HG03378 (cell line): ENCODE results near the gene DIP2B.

Source experiments
- ATAC-seq: cut with Tn5 transposase; IDR thresholded peaks from one replicate; pipeline ENCODE4 v1.9.1; 2021; ENCODE audit warnings: mild to moderate bottlenecking, moderate library complexity; ENCODE audit not compliant: unreplicated experiment

DIP2B gene

DNA sequence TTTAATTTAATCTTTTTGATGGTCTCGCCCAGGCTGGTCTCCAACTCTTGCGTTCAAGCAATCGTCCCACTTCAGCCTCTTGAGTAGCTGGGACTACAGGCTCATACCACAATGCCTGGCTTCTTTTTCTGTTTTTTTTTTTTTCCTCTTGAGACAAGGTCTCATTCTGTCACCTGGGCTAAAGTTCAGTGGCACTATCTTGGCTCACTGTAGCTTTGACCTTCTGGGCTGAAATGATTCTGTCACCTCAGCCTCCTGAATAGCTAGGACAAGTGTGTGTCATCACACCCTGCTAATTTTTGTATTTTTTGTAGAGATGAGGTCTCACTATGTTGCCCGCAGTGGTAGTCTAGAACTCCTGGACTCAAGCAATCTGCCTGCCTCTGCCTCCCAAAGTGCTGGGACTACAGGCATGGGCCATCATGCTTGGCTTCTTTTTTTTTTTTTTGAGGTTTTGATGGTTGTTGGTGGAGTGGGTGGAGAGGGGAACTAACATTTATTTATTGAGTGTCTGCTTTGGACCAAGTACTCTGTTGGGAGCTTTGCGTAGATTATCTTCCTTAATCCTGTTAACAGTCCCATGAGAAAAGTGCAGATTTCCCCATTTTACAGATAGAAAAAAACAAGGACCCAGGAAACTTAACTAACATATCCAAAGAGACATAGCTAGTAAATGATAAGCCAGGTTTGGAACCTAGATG lies 102.0 kb downstream of the DIP2B start:
- no peak for ATAC-seq

DNA sequence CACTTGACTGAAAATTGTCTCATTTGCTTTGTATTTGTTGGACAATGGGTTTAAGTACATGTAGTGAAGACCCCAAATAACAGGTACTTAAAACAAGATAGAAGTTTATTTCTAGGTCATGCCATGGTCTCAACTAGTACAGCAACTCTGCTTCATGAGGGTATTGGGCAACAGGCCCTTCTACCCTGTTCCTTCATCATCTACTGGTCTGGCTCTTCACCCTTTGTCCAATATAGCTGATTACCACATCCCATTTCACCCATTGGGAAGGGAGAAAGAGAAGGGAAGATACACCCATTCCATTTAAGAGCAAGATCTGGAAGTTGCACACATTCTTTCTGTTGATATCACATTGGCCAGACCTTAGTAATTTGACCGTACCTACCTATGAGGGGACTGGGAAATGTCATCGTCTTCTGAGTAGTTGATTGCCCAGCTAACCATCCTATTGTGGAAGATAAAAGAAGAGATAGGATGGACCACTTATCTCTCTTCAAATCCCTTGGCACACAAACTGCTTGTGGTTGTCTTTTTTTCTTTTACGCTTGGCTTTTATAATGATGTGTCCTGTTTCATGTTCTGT lies 104.6 kb downstream of the DIP2B start:
- ATAC-seq = no peak

DNA sequence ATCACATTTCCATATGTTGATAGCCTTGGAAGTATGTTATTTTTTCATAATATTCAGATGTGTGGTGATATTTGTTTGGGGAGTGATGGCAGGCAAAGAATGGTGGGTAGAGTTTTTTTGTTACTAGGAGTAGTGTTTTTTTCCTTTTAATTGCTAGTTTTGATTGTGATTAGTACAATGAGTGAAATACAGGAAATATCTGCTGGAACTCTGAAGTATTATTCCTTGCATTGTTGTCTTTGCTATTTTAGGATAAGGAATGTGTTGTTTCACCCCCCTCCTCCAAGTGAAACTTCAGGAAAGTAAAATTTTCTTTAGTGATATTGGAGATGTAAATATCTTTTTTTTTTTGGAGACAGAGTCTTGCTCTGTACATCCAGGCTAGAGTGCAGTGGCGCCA lies 105.4 kb downstream of the DIP2B start:
- no peak for ATAC-seq

DNA sequence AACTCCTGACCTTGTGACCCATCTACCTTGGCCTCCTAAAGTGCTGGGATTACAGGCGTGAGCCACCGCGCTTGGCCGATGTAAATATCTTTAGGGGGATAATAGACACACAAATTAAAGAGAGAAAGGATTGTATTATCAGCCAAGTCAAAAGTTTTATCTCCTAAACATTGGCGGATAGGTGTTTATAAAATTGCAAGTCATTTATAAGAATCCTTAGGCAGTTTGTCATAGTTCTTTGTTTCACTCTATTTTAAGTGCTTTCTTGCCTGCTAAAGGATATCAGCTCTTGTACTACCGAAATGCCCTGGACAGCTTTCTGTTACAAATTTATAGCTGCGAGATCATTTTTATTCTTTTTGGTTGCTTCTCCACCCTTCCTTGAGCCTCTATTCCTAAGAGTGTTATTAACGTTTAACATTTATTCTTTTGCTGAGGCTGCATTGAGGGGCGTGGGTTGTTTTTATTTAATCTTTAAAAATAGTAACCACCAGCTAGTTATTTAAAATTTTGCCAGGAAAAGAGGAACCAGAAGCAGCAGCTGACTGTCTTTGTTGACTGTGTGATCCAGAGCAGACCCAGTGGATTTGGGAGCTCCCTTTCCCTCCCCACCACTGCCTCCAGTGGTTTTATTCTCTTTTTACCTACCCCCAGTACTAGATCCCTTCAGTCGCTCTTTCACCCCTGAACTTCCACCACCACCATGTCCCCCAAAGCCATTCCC lies 106.4 kb downstream of the DIP2B start:
- ATAC-seq = no peak

DNA sequence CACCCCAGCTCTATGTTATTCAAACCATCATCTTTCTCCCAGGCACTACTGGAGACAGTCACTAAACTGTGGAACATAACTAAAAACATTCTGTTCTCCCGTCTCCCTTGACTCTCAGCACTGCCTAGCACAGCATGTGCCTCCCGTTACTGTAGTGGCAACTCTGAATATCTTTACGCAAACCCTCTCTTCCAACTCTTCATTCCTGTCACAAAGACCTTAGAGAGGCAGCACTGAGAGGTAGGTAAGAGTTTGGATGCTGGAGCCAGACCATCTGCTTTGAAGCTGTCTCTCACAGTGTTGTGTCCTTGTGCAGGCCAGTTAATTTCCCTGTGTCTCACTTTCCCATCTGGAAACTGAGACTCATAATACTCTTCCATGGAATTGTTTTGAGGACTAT lies 108.1 kb downstream of the DIP2B start:
- no peak for ATAC-seq

DNA sequence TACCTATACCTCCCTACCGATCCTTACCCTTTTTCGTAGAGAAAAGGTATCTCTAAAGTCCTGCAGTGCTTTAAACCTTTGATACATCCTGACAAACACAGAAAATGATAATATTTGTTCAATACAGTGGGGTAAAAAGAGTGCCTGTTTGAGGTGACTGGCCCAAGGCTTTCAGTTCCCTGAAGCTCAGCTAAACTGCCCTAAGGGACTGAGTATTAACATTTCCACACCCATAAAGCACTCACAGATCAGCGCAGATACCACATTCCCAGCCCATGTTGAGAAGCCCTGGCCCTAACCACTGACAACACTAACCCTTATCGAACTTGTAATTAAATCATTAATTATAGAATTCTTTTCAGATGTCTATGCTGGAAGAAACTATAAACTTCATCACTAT lies 108.7 kb downstream of the DIP2B start:
- no peak for ATAC-seq

DNA sequence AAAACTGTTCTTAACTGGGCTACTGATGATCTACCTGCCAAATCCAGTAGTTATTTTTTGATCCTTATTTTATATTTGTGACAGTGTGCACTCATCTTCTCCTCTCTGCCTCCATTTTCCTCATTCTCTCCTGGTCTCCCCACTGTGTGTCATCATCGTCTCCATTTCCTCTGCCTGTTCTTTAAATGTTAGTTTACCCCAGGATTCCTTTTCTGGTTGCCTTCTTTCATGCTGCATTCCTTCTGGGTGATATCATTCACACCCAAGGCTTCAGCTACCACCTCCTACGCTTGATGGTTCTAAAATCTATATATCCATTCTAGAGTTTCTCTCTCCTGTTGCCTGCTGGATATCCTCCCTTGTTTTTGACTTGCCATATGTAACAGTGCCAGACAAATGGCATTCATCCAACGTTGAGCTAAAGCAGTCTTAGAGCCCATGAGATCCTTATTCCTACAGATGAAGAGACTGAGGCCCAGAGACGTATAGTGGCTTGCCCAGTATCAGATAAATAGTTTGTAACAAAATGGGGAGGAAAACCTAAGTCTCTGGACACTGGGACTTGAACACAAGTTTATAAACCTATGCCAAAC lies 109.5 kb downstream of the DIP2B start:
- ATAC-seq = no peak

DNA sequence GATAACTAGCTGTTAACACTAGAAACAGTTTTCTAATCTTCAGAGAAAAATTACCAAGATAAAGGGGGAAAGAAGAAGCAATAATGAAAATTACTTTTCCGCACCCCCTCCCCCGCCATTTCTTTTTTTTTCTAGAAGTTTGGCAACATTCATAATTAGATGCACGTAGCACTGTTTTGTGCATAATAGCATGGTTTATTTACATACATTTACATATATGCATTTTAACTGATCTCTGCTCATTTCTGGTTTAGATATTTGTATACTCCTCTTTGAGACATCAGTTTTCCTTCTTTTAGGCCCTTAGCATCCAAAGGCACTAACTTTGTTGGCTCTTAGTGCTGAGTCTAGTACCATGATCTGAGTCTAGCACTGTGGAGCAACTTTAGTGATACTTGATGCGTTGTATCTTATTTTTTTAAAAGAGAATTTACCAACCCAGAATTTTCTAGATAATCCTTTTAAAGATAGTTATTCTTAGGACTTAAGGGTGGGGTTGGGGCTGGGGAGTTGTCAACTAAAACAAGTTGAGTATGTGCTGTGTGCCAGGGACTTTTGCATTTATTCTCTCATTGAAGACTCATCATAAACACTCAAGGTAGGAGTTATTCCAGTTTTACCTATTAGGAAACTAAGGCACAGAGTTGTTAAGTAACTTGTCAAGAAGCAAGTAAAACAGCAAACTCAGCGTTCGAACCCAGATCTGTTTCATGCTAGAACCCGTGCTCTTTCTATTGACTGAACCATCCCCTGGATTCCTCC lies 110.5 kb downstream of the DIP2B start:
- no peak for ATAC-seq

DNA sequence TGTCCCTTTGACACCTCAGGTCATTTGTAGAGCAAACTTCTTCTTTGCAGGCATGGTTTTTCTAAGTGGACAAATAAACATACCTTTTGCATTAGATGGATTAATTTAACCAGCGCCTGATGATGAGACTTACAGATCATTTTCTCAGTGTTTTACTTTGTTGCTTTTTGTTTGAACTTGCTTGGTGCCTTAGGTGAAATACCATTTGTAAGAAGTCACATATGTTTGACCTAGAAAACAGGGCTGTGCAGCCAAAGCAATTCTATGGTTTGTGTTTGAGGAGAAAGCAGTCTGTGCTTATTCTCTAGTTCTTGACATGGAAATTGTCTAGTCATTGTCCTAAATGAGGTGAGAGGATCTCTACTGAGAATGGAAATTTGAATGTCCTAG lies 111.1 kb downstream of the DIP2B start:
- no peak for ATAC-seq

DNA sequence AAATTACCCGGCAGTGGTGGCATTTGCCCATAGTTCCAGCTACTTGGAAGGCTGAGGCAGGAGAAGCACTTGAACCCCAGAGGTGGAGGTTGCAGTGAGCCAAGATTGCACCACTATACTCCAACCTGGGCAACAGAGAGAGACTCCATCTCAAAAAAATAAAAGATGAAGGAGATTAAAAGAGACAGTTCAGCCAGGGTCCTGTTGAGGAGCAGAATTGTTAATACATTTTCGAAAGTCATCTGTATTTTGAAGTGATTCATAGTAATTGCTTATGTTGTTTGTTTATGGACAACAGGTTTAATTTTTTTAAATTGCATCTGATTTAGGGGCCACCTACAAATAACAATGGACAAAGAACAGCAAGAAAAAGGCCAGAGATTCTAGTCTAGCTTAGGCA lies 112.9 kb downstream of the DIP2B start:
- ATAC-seq = no peak

DNA sequence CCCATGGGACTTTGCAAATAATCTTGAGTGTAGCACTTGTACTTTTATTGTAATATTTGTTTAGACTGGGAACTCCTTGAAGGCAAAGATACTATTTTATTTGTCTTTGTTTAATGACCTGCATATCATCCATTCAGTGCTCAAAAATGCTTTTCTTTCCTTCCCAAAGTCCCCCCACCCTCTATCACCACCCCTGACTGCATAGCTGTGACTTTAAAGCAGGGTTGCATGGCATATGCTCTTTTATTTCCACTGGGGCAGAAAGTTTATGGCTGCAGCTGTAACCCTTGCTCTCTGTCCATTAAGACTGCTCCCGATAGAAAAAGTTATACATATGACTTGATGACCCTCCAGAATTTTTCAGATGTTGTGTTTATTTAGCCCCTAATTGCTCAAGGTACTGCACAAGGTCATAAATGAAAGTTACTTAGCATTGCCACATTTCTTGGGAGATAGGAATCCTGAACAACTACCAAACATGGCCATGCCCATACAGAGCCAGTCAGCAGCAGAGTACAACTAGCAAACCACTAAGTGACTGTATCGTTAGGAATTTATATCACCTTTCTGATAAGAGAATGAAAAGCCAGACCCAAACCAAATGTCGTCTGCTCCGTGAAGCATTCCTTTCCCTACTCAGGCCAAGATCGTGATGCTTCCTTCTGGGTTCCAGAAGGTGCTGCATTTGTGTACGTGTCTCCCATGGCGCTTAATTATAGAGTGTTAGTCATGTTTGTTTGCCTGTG lies 114.3 kb downstream of the DIP2B start:
- ATAC-seq = no peak

DNA sequence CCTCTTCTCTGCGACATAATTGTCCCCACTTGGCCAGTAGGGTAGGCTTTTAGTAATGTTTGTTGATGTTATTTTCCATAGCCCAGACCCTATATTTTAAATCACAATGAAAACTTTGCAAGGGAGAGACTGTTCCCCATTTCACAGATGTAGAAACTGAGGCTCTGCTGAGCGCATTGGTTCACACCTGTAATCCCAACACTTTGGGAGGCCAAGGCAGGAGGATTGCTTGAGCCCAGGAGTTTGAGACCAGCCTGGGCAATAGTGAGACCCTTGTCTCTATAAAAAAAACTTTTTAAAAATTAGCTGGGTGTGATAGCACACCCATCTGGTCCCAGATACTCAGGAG lies 114.8 kb downstream of the DIP2B start:
- ATAC-seq = no peak

DNA sequence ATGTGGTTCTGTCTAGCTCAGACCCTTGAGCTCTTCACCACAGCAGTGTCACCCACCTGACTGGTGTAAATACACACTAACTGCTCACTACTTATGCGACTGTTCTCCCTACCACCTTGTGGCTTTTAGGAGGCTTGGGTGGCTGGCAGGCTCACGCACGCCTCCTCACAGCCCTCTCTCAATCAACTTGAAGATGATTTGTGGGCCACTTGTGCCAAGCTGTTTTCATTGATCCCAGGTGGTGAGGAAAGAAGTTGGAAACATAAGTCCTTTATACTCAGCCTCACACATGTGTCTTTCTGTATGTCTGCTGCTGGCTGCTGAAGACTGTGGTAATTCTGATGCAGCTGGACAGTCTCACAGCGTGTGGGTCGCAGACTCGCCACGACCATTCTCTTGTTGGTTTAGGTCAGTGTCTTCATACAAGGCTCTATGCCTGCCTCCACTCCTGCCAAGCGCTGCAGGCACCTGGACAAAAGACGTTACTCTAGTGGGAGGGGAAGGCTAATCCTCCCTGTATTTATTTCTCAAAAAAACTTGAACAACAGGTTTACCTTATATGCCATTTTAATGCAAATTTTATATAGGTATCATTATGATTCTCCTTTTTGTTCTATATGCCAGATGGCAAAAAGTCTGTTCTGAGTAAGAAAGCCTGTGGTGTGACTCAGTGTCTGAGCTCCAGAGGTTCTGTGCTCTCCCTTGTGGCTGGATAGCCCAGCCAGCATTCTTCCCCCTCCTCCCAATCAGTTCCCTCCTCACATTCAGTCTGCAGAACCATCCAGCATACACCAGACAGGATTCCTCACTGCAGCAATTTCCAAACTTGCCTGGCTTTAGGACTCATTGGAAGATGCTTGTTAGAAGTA lies 115.6 kb downstream of the DIP2B start:
- ATAC-seq = no peak

DNA sequence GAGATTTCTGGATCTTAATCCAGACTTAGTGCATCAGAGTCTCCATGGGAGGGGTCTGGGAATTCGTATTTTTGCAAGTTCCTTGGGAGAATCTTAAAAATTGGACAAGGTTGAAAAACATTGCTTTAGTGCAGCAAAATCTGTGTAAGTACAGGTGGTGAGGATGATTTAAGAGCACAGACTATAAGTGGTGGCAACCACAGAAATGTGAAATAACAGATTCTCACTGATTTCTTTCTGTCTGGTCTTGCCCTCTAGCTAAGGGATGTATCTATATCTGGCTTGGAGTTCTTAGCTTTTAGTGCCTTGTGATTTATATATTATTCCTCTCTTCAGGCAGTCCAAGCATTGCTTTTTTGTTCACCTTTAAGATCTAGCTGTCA lies 116.2 kb downstream of the DIP2B start:
- no peak for ATAC-seq

DNA sequence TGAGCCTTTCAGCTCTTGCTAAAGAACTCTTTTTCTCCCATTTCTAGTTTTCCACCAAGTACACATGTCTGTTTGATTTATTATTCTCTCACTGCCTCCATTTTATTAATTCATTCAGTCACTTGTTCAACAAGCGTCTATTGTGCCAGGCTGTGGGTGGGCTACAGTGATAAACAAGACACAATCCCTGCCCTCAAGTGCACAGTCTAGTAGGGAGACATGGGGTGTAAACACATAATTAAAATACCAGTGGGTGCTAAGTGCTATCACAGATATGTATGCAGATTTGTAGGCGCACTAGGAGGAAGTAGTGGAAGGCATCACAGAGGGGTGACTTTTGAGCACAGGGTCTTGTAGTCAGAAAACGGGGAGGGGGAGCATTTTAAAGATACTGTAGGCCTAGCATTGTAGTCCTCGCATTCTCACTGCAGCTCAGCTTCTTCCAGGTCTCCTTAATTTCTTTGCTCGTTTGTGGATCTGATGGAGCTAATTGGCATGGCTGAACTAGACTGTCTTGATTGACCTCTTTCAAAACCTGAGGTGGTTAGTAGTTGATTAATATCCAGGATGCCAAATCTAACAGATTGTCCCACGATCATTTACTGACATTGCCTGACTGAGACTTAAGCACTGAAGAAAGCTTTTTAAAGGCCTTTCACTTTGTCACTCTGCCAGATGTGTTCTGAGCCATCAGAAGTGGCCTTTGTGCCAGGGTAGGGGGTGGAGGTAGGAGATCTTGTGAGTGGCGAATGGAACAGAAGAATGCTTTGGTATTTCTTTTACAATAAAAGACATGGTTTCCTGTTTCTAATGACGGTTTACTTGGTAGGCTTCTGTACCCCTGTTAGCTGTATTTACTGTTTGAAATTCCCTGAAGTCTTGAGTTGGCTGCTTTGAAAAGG lies 116.9 kb downstream of the DIP2B start:
- no peak for ATAC-seq

DNA sequence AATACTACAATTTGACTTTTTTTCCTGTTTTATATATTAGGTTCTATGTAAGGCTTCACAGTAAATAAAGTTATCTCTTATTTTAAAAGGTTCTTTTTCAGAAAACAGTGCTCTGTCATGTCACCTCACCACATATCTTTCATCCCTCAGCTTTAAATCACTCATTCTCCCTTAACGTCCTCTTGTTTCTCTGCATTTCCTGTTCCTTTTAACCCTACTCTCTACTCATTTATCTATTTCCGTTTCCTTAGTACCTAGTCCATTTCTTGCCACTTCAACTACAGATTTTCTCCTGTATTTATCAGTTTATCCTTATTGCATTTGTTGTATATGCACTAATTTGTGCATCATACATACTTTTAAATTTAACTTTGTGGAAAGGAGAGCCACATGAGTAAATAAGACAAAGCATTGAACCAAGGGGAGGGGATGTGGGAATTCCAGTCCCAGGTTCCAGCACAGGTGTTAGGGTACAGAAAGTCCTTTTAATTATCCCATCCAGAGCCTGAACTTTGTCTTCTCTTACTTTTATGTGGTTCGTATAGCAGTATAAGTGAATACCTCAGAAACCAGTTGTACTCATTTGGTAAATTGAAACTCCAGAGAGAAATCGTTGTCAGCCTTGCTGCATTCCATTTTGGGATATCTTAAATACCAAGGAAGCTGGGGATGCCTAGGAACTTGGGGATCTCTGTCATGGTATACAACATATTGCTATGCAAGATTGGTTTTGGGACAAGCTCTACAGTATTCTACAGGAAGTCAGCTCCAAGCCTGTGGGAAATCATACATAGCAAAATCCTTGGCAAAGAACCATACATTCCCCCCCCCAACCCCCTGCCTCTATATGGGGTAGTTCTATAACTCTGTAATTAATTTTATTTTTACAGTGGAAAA lies 120.5 kb downstream of the DIP2B start:
- ATAC-seq = no peak

DNA sequence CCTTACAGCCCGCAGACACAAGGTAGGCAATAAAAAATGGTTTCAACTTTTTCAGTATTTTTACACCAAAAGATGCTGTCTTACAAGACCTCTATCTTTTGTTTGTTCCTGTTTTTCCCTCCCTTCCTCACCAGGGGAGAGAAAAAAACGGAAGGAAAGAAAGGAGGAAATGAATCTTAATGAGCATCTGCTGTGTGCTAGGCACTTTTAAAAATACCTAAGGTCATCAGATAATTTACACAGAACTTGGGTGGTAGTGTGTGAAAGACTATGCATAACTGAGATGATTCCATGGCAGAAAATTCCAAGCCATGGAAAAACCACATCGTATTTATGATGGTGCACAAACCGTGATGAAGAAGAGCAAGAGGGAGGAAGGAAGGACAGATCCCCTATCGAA lies 121.2 kb downstream of the DIP2B start:
- ATAC-seq = no peak

DNA sequence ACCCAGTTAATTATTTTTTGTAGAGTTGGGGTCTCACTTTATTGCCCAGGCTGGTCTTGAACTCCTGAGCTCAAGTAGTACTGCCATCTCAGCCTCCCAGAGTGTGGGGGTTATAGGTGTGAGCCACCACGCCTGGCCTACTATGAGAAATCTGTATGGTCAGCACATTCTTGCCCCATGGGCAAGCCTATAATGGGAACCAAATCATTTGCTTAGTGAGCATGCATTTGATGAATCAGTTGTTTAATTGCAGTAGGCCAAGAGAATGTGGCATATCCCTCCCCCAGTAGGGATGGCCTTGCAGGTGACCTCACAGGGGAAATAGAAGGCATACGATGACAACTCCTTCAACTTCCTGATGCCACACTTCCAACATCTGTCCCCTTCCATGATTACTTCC lies 122.7 kb downstream of the DIP2B start:
- no peak for ATAC-seq
